ENCODE measurements around the gene HPN.

Gene HPN

GRCh38 chr19:35051796-35052195, 10.3 kb downstream of the HPN start:
- no peak for FAIRE-seq
- no peak for DNase-seq (ENCODE audit: insufficient read length, low spot score)
- TF ChIP-seq PAX5 (IDR thresholded peaks at IDR 0.05; ENCODE audit: insufficient read depth, low read length, severe bottlenecking) (no peak), SPI1 (IDR thresholded peaks at IDR 0.05; ENCODE audit: low read depth, low read length) (no peak), POLR2A (IDR thresholded peaks at IDR 0.05; ENCODE audit: low read depth, low read length) (no peak), TAF1 (IDR thresholded peaks at IDR 0.05; ENCODE audit: low read depth, low read length) (no peak)

DNA sequence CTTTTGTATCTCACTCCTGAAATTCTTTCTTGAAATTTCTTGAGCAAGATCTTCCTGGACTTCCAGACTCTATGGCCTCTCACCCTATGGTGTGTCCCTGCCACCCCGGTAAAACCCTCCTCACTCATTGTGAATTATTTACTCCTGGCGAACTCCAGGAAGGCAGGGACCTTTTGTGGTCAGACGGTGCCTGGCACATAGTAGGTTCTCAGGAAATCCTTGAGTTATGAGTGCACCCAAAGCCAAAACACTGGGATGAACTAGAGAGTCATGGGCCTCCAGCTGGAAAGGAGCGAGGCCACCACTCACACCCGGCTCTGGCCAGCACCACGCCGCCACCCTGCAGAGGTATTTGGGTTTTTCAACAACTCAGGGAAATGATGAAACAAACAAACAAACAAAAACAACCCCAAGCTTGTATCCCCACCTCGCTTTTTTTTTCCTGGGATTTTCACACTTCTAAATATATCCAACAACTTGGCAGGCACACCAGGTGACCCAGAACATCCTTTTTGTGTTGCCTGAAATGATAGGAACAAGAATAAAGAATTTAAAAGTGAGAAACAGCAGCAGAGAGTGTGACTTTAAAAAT, 11.2 kb downstream of the HPN start:
- DNase-seq (ENCODE audit: insufficient read length, low spot score) (no peak), FAIRE-seq (no peak)
- TF ChIP-seq POLR2A (IDR thresholded peaks at IDR 0.05; ENCODE audit: low read depth, low read length) (no peak), SPI1 (IDR thresholded peaks at IDR 0.05; ENCODE audit: low read depth, low read length) (no peak), POU2F2 (IDR thresholded peaks at IDR 0.05; ENCODE audit: low read depth, low read length) (no peak), PAX5 (IDR thresholded peaks at IDR 0.05; ENCODE audit: insufficient read depth, low read length, severe bottlenecking) (no peak), POLR2AphosphoS5 (IDR thresholded peaks at IDR 0.05; ENCODE audit: low read depth, low read length) (no peak), TAF1 (IDR thresholded peaks at IDR 0.05; ENCODE audit: low read depth, low read length) (no peak)

DNA sequence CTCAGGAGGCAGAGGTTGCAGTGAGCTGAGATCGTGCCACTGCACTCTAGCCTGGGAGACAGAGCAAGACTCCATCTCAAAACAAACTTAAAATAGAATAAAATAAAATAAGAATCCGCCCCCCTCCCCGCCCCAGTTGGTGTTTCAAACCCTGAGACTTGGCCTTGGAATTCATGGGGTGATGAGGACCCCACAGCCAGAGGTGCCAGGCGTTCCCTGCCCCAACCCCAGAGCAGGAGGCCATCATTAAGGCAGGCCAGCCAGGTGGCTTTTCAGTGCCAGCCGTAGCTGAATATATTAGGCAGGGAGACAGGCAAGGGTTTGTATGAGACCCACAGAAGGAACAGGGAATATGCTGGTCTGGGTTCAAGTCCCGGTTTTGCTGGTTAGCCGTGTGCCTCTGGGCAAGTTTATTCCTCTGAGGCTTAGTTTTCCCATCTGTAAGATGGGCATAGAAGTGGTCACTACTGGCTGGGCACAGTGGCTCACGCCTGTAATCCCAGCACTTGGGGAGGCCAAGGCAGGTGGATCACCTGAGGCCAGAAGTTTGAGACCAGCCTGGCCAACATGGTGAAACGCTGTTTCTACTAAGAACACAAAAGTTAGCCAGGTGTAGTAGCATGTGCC, 12.3 kb downstream of the HPN start:
- no peak for TF ChIP-seq POU2F2 (IDR thresholded peaks at IDR 0.05; ENCODE audit: low read depth, low read length)
- TF ChIP-seq POLR2A (IDR thresholded peaks at IDR 0.05; ENCODE audit: low read depth, low read length): no peak
- TF ChIP-seq POLR2AphosphoS5 (IDR thresholded peaks at IDR 0.05; ENCODE audit: low read depth, low read length): no peak
- FAIRE-seq (no peak), DNase-seq (ENCODE audit: insufficient read length, low spot score) (no peak)

DNA sequence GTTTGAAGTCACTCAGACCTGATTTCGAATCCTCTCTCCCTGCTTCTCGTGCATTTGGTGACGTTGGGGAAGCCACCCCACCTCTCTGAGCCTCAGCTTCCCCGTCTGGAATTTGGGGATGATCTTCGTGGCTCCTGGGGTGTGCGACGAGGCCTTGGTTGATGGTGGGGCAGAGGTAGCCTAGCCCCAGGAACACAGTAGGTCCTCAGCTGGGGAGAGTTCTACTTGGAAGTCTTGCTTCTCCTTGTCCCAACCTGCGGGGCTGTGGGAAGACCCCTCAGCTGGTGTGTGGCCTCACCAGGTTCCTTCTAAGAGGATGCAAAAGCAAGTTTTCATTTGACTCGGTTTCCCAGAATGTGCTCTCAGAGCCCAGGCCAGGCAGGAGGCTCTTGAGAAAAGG, 13.1 kb downstream of the HPN start:
- TF ChIP-seq TAF1 (IDR thresholded peaks at IDR 0.05; ENCODE audit: low read depth, low read length): no peak
- no peak for TF ChIP-seq SPI1 (IDR thresholded peaks at IDR 0.05; ENCODE audit: low read depth, low read length)
- no peak for TF ChIP-seq POLR2A (IDR thresholded peaks at IDR 0.05; ENCODE audit: low read depth, low read length)
- TF ChIP-seq PAX5 (IDR thresholded peaks at IDR 0.05; ENCODE audit: insufficient read depth, low read length, severe bottlenecking): no peak
- TF ChIP-seq POU2F2 (IDR thresholded peaks at IDR 0.05; ENCODE audit: low read depth, low read length): no peak
- no peak for TF ChIP-seq POLR2AphosphoS5 (IDR thresholded peaks at IDR 0.05; ENCODE audit: low read depth, low read length)
- no peak for FAIRE-seq
- no peak for DNase-seq (ENCODE audit: insufficient read length, low spot score)

DNA sequence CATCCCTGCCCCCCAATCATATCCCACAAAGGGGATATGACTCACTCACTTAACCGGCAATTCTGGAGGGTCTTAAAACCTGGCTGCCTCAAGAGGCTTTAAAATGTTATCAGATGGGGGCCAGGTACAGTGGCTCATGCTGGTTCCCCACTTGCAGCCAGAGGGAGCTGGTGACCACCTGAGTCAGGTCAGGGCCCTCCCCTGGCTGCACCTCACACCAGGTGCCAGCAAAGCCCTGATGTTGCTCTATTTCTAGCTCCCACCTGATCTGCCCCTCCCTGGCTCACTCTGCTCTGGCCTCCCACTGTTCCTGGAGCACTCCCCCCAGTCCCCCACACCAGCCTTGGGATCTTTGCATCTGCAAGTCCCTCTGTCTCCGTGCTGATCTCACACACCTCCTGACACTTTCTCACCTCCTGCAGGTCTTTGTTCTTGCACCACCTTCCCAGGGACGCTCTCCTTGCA, 14.2 kb downstream of the HPN start:
- no peak for FAIRE-seq
- TF ChIP-seq TAF1 (IDR thresholded peaks at IDR 0.05; ENCODE audit: low read depth, low read length): no peak
- no peak for TF ChIP-seq POU2F2 (IDR thresholded peaks at IDR 0.05; ENCODE audit: low read depth, low read length)
- TF ChIP-seq PAX5 (IDR thresholded peaks at IDR 0.05; ENCODE audit: insufficient read depth, low read length, severe bottlenecking): no peak
- TF ChIP-seq POLR2A (IDR thresholded peaks at IDR 0.05; ENCODE audit: low read depth, low read length): no peak
- TF ChIP-seq SPI1 (IDR thresholded peaks at IDR 0.05; ENCODE audit: low read depth, low read length): no peak
- TF ChIP-seq POLR2AphosphoS5 (IDR thresholded peaks at IDR 0.05; ENCODE audit: low read depth, low read length): no peak
- no peak for DNase-seq (ENCODE audit: insufficient read length, low spot score)

- no peak for DNase-seq (ENCODE audit: insufficient read length, low spot score)
- TF ChIP-seq POLR2A (IDR thresholded peaks at IDR 0.05; ENCODE audit: low read depth, low read length) (no peak), POU2F2 (IDR thresholded peaks at IDR 0.05; ENCODE audit: low read depth, low read length) (no peak), POLR2AphosphoS5 (IDR thresholded peaks at IDR 0.05; ENCODE audit: low read depth, low read length) (no peak), SPI1 (IDR thresholded peaks at IDR 0.05; ENCODE audit: low read depth, low read length) (no peak)
- no peak for FAIRE-seq
Observed at GRCh38 chr19:35056513-35057063, 15.1 kb downstream of the HPN start.

DNA sequence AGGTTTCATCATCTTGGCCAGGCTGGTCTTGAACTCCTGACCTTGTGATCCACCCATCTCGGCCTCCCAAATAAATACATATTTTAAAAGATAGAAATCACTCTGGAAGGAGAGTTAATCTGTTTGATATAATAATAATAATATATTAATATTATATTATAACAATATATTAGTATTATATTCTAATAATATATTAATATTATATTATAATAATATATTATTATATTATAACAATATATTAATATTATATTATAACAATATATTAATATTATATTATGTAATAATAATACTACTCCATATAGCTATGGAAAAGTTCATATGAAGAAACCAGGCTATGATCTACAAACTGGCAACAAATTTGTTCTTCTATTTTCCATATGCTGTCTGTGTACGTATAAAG, 16.8 kb downstream of the HPN start:
- FAIRE-seq (no peak), DNase-seq (ENCODE audit: insufficient read length, low spot score) (no peak)
- TF ChIP-seq TAF1 (IDR thresholded peaks at IDR 0.05; ENCODE audit: low read depth, low read length) (no peak), POLR2A (IDR thresholded peaks at IDR 0.05; ENCODE audit: low read depth, low read length) (no peak), PAX5 (IDR thresholded peaks at IDR 0.05; ENCODE audit: insufficient read depth, low read length, severe bottlenecking) (no peak), SPI1 (IDR thresholded peaks at IDR 0.05; ENCODE audit: low read depth, low read length) (no peak), POLR2AphosphoS5 (IDR thresholded peaks at IDR 0.05; ENCODE audit: low read depth, low read length) (no peak), POU2F2 (IDR thresholded peaks at IDR 0.05; ENCODE audit: low read depth, low read length) (no peak)

DNA sequence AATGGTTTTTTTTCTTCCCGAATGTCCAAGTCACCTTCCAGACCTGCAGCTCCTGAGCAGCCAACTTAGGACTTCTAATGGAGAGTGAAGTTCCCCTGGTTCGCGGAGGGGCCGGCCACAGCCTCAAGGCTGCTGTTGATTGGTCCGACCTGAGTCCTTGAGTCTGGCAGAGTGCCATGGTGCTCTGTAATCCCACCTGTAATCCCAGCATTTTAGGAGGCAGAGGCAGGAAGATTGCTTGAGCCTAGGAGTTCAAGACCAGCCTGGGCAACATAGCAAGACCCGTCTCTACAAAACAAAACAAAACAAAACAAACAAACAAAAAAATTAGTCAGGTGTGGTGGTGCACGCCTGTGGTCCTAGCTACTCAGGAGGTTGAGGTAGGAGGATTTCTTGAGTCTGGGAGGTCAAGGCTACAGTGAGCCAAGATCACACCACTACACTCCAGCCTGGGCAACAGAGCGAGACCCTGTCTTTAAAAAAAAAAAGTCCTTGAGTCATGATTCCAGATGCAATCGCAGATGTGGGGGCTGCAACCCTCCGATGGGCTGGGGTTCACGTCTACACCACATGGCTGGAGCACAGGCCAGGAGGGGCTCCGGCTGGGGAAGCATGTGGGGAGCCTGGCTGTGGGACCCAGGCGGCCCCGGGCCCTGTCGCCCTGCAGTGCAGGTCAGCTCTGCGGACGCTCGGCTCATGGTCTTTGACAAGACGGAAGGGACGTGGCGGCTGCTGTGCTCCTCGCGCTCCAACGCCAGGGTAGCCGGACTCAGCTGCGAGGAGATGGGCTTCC, 17.7 kb downstream of the HPN start:
- TF ChIP-seq TAF1 (IDR thresholded peaks at IDR 0.05; ENCODE audit: low read depth, low read length) (no peak), PAX5 (IDR thresholded peaks at IDR 0.05; ENCODE audit: insufficient read depth, low read length, severe bottlenecking) (no peak), SPI1 (IDR thresholded peaks at IDR 0.05; ENCODE audit: low read depth, low read length) (no peak), POU2F2 (IDR thresholded peaks at IDR 0.05; ENCODE audit: low read depth, low read length) (no peak), POLR2AphosphoS5 (IDR thresholded peaks at IDR 0.05; ENCODE audit: low read depth, low read length) (no peak), POLR2A (IDR thresholded peaks at IDR 0.05; ENCODE audit: low read depth, low read length) (no peak)
- FAIRE-seq (no peak), DNase-seq (ENCODE audit: insufficient read length, low spot score) (no peak)

DNA sequence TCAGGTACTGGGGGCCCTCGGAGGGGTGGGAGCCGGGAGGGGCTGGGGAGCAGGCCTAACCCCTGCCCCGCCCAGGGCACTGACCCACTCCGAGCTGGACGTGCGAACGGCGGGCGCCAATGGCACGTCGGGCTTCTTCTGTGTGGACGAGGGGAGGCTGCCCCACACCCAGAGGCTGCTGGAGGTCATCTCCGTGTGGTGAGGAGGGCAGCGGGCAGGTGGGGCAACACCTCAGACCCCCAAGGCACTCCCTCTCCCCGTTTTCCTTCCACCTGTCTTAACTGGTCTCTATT, 18.2 kb downstream of the HPN start:
- TF ChIP-seq POU2F2 (IDR thresholded peaks at IDR 0.05; ENCODE audit: low read depth, low read length) (no peak), TAF1 (IDR thresholded peaks at IDR 0.05; ENCODE audit: low read depth, low read length) (no peak), SPI1 (IDR thresholded peaks at IDR 0.05; ENCODE audit: low read depth, low read length) (no peak), POLR2AphosphoS5 (IDR thresholded peaks at IDR 0.05; ENCODE audit: low read depth, low read length) (no peak), POLR2A (IDR thresholded peaks at IDR 0.05; ENCODE audit: low read depth, low read length) (no peak), PAX5 (IDR thresholded peaks at IDR 0.05; ENCODE audit: insufficient read depth, low read length, severe bottlenecking) (no peak)
- FAIRE-seq (no peak), DNase-seq (ENCODE audit: insufficient read length, low spot score) (no peak)

Measured in GM12891 (cell line).